GM18951 (cell line): ENCODE results near the gene OTOP2.
"Not testable (repeated sequence)": the region's sequence is repeated elsewhere in the genome, so short reads cannot be mapped to it uniquely, and the experiment has no call there.

Source experiments
- POLR2A ChIP-seq: IDR thresholded peaks from 4 replicates; pipeline ENCODE4 v1.6.1; 2011; ENCODE audit warnings: mild to moderate bottlenecking; ENCODE audit not compliant: insufficient read length, insufficient read depth; ENCODE audit errors: extremely low read depth
- in situ Hi-C: fragments of 300-500 bp; cut with MboI; formaldehyde crosslinking; loops from one replicate; pipeline ENCODE4 v1.12.0; 2022; ENCODE audit warnings: low sequenced_read_pairs, mixed read lengths, inconsistent platforms; ENCODE audit not compliant: unreplicated experiment

The OTOP2 gene

DNA sequence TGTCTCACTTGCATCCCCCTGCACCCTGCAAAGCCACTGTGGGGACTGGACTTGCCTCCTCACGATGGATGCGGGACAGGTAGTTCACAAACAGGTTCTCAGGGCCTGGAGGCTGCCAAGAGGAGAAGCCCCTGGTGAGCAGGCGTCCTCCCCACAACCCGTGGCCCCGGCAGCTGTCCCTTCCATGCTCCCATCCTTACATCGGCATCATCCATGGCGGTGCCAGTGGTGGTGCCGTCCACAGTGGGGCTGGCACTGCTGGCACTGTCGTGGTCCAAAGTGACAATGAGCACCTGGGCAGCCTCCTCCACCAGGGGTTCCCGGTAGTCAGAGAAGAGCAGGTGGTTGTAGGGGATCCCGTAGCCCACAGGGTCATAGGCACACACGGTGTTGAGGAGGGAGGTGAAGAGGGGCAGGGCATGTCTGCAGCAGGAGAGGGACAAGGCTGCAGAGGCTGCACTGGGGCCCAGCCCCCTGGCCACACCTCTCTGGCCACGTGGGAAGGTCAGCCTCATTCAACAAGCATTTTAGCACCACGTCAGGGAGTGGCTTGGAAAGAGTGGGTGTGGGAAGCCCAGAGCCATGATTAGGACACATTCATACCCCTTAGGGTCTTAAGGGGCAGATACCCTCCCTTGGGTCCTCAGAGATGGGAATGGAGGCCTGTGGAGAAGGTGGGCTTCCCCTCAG lies 35.9 kb downstream of the OTOP2 start:
- TF ChIP-seq POLR2A: no peak
- in situ Hi-C loops: no loop called here

DNA sequence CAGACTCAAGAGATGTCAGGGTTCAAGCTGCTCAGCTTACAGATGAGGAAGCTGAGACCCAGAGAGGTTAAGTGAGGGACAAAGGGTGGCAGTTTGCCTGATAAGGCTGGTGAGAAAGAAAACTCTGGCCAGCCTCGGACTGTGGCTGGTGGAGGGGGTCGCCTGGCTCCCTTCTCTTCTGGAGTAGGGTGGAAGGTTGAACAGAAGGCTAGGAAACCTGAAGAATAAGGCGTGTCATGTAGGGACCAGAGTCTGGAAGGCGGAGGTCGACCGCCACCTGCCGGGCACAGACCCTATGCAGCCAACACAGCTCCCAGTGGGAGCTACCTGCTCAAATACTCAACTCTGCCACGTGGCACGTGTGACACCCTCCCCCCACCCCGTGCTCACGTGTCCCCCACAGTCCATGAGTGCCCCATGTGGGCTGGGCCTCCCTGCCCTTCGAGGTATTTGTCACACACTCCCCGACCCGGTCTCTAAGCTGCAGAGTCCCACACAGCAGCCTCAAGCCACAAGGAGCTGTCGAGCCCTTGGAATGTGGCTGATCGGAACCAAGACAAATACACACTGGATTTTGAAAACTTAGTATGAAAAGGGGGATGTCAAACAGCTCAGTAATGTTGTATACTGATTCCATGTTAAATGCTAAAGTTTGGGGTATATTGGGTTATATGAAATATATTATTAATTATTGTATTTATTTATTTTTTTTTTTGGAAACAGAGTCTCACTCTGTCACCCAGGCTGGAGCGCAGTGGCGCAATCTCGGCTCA lies 36.7 kb downstream of the OTOP2 start:
- in situ Hi-C loops: no loop called here
- TF ChIP-seq POLR2A: no peak

DNA sequence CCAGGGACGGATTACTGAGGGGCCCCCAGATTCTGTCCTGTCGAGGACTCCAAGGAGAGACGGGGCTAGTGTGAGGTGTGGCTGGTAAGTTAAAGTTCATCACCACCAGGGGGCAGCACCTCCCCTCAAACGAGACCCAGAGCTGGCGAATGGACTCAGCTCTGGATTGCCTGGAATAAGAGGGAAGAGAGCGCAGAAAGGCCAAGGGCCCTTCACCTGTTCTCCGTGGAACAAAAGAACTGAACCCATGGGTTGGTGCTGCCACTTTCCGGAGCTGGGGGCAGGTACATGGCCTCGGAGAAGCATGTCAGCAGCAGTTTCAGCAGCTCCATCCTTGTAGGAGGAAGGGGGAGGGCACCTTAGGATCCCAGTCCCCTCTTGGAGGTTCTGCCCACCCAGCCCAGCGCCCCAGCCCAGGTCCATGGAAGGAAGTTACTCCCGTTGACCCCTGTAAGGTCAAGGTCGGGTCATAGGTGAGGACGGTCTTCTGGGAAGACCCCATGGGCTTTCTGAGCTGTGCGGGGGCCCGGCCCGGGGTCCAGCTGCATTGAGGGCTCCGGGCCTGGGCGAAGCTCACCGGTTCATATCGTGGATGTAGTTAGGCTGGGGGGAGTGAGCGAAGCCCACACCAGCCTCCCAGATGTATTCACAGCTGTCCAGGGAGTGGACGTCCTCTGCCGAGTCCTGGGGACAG lies 37.7 kb downstream of the OTOP2 start:
- TF ChIP-seq POLR2A: no peak
- in situ Hi-C loops: no loop called here

DNA sequence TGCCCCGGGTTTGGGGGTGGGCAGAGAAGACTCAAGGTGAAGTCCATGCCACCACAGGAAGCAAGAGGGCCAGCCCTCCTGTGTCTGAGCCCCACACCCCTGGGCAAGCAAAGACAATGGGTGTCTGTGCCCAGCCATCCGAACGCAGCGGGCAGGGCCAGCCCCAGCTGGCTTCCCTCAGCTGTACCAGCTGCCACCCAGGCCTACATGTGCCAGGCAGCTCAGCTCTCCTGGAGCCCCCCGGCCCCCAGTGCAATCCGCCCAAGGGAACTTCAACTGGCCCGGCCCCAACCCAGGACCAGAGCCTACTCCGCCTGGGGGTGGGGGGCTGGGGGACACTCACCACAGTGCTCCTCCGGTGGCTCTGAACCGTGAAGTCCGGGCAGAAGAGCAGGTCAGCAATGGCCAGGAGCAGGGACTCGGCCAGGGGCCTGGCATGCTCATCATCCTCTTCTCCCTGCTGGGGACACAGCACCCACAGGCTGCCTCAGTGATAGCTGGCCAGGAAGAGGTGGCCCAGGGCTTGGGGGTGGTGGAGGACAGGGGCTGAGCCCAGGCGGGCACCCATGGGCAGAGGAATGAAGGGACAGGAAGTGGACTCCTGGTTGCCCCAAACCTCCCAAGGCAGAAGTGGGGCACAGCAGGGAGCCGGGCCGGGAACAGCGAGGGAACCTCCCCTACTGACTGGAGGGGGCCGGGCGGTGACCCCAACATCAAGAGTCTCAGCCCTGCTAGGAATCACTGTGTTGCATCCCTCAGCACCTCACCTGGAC lies 38.7 kb downstream of the OTOP2 start:
- no peak for TF ChIP-seq POLR2A
- in situ Hi-C loops: no loop called here

DNA sequence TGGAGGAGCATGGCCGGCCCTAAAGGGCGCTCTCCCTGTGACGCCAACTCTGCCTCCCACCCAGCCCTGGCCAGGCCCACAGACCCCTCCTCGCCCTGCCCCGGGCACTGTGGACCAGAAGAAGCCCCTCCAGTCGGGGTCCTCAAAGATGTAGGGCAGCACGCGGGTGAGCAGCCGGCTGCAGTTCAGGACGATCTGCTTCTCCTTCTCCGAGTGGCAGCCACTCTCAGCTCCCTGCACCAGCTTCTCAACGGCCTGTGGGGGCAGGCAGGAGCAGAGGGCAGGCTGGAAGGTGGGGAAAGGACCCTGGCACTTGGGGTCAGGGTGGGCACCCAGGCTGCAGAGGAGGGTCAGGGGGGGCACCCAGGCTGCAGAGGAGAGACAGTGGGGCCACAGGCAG lies 39.6 kb downstream of the OTOP2 start:
- in situ Hi-C loops: no loop called here
- TF ChIP-seq POLR2A: no peak

DNA sequence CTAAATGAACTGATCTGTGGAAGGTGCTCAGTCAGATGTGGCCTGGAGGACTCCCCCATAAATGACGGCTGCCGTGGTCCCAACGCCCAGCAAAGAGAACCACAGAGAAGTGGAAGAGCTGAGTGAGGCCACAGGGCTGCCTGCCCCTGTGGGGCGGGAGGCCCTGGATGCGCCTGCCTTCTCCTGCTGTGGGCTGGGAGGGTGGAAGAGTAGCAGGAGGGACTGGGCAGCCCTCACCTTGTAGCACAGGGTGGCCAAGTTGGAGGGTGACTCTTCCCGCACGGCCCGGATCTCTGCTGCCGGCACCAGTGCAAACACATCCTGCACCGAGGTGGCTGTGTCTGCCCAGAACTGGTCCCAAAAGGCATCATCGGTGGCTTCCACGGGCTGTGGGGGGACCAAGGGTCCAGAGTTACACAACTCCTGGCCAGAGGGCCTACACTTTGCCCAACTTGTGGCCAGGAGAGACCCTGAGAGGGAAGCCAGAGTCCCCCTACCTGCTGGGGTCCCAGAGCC lies 40.2 kb downstream of the OTOP2 start:
- in situ Hi-C loops: no loop called here
- no peak for TF ChIP-seq POLR2A

DNA sequence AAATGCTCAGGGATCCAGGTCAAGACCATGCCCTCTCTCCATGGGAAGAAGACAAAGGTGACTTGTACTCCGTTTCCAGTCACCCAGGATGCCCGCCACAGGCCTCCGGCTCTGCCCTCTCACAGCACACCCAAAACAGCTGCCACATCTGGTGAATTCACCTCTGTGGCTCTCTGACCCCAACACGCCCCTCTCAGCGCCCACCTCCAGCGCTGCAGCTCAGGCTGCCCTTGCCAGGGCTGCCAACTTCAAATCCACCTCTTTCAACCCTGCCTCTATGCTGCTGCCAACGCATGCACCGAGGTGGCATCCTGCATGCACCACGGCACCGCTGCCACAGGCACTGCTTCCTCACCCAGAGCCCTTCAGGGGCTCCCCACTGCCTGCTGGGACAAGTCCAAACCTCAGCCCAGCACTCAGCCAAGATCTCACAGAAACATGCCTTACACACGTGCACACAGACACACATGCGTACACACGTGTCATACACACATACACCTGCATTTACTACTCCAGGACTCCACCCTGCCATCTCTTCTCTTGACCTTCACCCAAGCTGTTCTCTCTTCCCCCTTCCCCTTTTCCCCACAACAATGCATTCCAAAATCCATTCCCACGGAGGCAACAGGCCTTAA lies 41.0 kb downstream of the OTOP2 start:
- TF ChIP-seq POLR2A: no peak
- in situ Hi-C loops: no loop called here

DNA sequence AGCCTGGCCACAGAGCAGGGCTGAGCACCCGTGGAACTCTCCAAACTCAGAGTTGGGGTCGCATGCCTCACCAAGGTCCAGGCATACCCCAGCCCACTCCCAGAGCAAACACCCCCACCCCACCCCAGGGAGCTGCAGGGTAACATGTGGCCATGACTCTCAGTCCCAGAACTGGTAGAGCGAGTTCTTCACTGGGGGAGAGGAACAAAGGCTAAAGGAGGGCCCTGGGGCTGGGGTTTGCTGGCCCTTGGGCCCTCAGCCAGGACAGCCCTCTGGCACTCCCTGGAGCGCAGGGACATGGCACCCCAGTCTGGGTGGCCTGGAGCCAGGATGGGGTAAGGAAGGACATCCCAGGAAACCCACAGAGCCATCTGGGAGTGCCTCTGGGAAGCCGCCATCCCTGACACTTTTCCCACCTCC lies 44.3 kb downstream of the OTOP2 start:
- in situ Hi-C loops: no loop called here
- TF ChIP-seq POLR2A: no peak

DNA sequence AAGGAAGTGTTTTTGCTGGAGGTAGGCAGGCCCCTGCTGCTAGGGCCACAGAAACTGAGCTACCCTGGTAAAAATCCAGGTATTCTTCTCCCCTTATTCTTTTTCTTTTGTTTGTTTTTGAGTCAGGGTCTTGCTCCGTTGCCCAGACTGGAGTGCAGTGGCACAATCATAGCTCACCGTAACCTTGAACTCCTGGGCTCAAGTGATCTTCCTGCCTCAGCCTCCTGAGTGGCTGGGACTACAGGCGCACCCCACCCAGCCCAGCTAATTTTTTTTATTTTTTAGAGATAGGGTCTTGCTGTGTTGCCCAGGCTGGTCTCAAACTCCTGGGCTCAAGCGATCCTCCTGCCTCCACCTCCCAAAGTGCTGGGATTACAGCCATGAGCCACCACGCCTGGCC lies 45.4 kb downstream of the OTOP2 start:
- in situ Hi-C loops: not testable (repeated sequence)

DNA sequence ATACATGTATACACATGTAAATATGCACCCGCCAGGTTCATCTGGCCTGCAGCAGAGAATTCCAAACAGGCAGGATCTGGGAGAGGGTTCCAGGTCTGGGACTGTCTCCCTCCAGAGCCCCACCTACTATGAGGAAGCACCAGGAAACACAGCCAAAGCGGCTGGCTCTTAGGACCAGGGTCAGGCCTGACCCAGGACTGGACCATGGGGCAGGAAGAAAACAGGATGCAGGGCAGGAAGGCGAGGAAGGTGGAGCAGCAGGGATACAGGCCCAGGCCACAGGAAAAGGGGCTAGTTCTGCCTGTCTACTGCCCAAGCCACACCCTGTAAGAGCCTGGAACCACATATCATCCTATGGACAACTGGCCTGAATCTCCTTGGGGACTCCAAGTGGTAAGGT lies 46.3 kb downstream of the OTOP2 start:
- no peak for TF ChIP-seq POLR2A
- in situ Hi-C loops: no loop called here

DNA sequence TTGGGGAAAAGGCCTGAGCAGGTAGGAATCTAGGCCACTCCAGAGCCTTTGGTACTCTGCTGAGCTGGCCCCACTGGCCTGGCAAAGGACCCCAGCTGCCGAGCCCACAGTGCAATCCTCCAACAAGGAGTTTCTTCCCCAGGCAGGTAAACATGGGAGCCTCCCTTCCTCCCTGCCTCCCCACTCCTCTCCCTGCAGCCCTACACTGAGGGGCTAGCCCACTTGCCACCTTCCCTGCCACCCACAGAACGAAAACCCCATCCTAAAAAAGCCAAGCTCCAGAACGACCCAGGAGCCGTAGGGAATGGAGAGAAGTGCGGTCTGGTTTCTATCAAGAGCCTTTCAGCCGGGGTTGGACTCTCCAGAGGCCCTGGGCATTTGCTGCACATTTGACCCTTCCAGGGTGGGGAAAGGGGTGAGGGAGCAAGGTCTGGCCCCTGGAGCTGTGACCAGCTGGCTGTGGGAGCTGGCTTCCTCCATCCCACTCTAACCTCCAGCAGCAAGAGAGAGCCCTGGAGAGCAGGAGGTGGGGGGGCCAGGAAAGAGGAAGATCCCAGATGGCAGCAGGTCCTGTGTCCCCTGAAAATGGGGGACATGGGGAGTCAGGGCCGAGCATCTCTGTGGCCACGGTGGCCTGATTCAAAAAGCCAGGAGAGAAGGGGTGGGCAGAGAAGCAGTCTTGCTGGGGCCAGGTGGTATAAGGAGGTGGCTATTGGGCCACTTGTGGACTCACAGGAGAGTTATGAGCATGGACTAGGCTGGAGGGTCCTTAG lies 47.2 kb downstream of the OTOP2 start:
- no peak for TF ChIP-seq POLR2A
- in situ Hi-C loops: no loop called here

DNA sequence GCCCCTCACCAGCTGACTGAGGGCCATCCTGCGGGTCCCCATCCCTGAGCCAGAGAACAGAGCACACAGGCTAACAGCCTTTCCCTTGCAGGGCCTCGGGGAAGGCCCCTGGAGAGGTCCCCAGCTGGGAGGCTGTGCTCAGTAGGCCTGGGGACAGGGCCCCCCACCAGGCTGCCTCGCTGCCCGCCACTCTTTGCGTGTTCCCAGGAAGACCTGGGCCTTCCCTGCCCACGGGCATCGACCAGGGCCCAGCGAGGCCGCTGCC lies 47.7 kb downstream of the OTOP2 start:
- in situ Hi-C loops: no loop called here
- no peak for TF ChIP-seq POLR2A
